OCI-LY3 (cell line): ENCODE measurements around the gene CHAF1A.

Experiments
- H2AFZ ChIP-seq: fragments of 200-600, 300-600 bp; shearing (Covaris generic); 2 replicates; pipeline ENCODE4 v1.6.0; 2014; ENCODE audit warnings: antibody characterized with exemption, low read depth, low read length
- H3K27ac ChIP-seq: fragments of 200-600, 300-600 bp; sonication (generic); 2 replicates; pipeline ENCODE4 v1.5.1; 2014; ENCODE audit warnings: mild to moderate bottlenecking, low read length, moderate library complexity, mixed read lengths
- H3K27me3 ChIP-seq: fragments of 200-600, 300-600 bp; sonication (generic); 2 replicates; pipeline ENCODE4 v1.6.1; 2014; ENCODE audit warnings: low read depth, low read length, mixed read lengths
- H3K36me3 ChIP-seq: fragments of 200-600, 300-600 bp; sonication (generic); replicated peaks from 2 replicates; pipeline ENCODE3; 2014; ENCODE audit warnings: low read depth, low read length, mixed read lengths
- H3K4me1 ChIP-seq: fragments of 300-600, 200-600 bp; sonication (generic); 2 replicates; pipeline ENCODE4 v1.6.1; 2014; ENCODE audit warnings: low read length, mixed read lengths
- H3K4me2 ChIP-seq: fragments of 200-600, 300-600 bp; sonication (generic); 2 replicates; pipeline ENCODE4 v1.6.1; 2014; ENCODE audit warnings: low read length, mixed read lengths
- H3K4me3 ChIP-seq: fragments of 300-600, 200-600 bp; sonication (generic); 2 replicates; pipeline ENCODE4 v1.5.1; 2014; ENCODE audit warnings: antibody characterized with exemption, mild to moderate bottlenecking, low read length, moderate library complexity
- H3K79me2 ChIP-seq: fragments of 300-600, 200-600 bp; shearing (Covaris generic); 2 replicates; pipeline ENCODE4 v1.6.1; 2014; ENCODE audit warnings: mild to moderate bottlenecking, low read length, mixed read lengths
- H3K9ac ChIP-seq: fragments of 300-600, 200-600 bp; shearing (Covaris generic); 2 replicates; pipeline ENCODE4 v1.6.0; 2014; ENCODE audit warnings: mild to moderate bottlenecking, low read length, moderate library complexity
- H3K9me3 ChIP-seq: fragments of 200-600, 300-600 bp; shearing (Covaris generic); 2 replicates; pipeline ENCODE4 v1.6.1; 2014; ENCODE audit warnings: low read length, mixed read lengths; ENCODE audit not compliant: insufficient read depth
- H4K20me1 ChIP-seq: fragments of 200-600, 300-600 bp; sonication (generic); 2 replicates; pipeline ENCODE4 v1.6.1; 2016; ENCODE audit warnings: low read length, mixed read lengths; ENCODE audit not compliant: insufficient read depth
- CTCF ChIP-seq: fragments of 200-600, 300-600 bp; sonication (generic); IDR thresholded peaks from 2 replicates; pipeline ENCODE4 v1.5.1; 2014; ENCODE audit warnings: antibody characterized with exemption, low read length, low read depth
- EZH2phosphoT487 ChIP-seq: fragments of 200-600 bp; shearing (Covaris generic); IDR thresholded peaks from 2 replicates; pipeline ENCODE4 v1.6.1; 2018; ENCODE audit warnings: antibody characterized with exemption, mixed run types, low read depth

Gene CHAF1A

GRCh38 chr19:4357095-4357797, 45.2 kb upstream of the CHAF1A start:
- Histone ChIP-seq H2AFZ (no peak overlapping the region), H3K4me1 (no peaks in the 10 kb centered on the region), H3K79me2 (no peaks in the 10 kb centered on the region), H3K9me3 (no peaks in the 10 kb centered on the region), H3K4me2 (no peak overlapping the region), H3K27ac (no peak overlapping the region), H3K36me3 (peaks cover 34% of the 10 kb centered on the region), H3K4me3 (no peak overlapping the region), H3K9ac (no peak overlapping the region), H4K20me1 (no peaks in the 10 kb centered on the region; the same call in 1 of the 2 replicates), H3K27me3 (no peaks in the 10 kb centered on the region)
- TF ChIP-seq CTCF: no peak
- TF ChIP-seq EZH2phosphoT487: no peak

GRCh38 chr19:4357921-4358326, 44.5 kb upstream of the CHAF1A start:
- Histone ChIP-seq H3K4me1 (no peaks in the 10 kb centered on the region), H3K27ac (no peak overlapping the region), H3K9ac (no peak overlapping the region), H4K20me1 (no peaks in the 10 kb centered on the region; the same call in 1 of the 2 replicates), H3K9me3 (no peaks in the 10 kb centered on the region), H3K4me2 (no peak overlapping the region), H2AFZ (no peak overlapping the region), H3K79me2 (no peaks in the 10 kb centered on the region), H3K4me3 (no peak overlapping the region), H3K36me3 (peaks cover 37% of the 10 kb centered on the region), H3K27me3 (no peaks in the 10 kb centered on the region)
- TF ChIP-seq EZH2phosphoT487 (no peak), CTCF (no peak)

- Histone ChIP-seq H3K9ac (no peak overlapping the region), H3K36me3 (peaks cover 45% of the 10 kb centered on the region), H3K4me2 (no peak overlapping the region), H3K4me3 (no peak overlapping the region), H3K79me2 (no peaks in the 10 kb centered on the region), H3K27me3 (no peaks in the 10 kb centered on the region), H3K27ac (no peak overlapping the region), H4K20me1 (no peaks in the 10 kb centered on the region; the same call in 1 of the 2 replicates), H3K9me3 (no peaks in the 10 kb centered on the region), H2AFZ (no peak overlapping the region), H3K4me1 (no peaks in the 10 kb centered on the region)
- no peak for TF ChIP-seq CTCF
- TF ChIP-seq EZH2phosphoT487: no peak
These were observed 43.5 kb upstream of the CHAF1A start for GRCh38 chr19:4358709-4359626.

DNA sequence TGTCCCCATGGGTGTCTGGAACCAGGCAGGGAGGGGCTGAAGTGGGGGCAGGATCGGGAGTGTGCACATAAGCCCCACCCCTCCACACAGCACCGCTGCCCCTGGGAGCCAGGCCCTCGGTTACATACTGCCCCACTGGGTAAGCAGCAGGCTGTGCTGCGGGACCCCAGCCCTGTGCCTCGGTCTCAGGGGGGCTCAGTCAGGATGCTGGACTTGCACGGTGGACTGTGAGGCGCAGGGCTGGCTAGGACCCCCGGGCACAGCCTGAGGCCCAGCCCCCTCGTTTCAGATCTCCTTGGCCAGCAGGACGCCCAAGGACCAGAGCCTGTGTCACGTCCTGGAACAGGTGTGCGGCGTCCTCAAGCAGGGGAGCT, 42.8 kb upstream of the CHAF1A start:
- no peak overlapping the region for H3K27ac ChIP-seq
- H3K79me2 ChIP-seq: no peaks in the 10 kb centered on the region
- TF ChIP-seq EZH2phosphoT487: no peak
- H3K4me2 ChIP-seq: no peak overlapping the region
- no peaks in the 10 kb centered on the region; the same call in 1 of the 2 replicates for H4K20me1 ChIP-seq
- no peaks in the 10 kb centered on the region for H3K27me3 ChIP-seq
- peaks cover 47% of the 10 kb centered on the region for H3K36me3 ChIP-seq
- no peaks in the 10 kb centered on the region for H3K4me1 ChIP-seq
- H3K9me3 ChIP-seq: no peaks in the 10 kb centered on the region
- no peak overlapping the region for H3K9ac ChIP-seq
- no peak overlapping the region for H2AFZ ChIP-seq
- no peak overlapping the region for H3K4me3 ChIP-seq
